HUES48 (cell line): ENCODE results near the gene CYP26A1.
A peak's percentile ranks its signal among the peaks of the same experiment; 100 is the strongest.

Experiments used
- H3K27ac ChIP-seq: one replicate; pipeline ENCODE4 v1.7.0; 2013; ENCODE audit warnings: low read depth, low read length, inconsistent platforms
- H3K27me3 ChIP-seq: 2 replicates; pipeline ENCODE4 v1.6.1; 2013; ENCODE audit warnings: mild to moderate bottlenecking, low read length; ENCODE audit not compliant: control insufficient read depth, insufficient read depth
- H3K36me3 ChIP-seq: 2 replicates; pipeline ENCODE4 v1.6.1; 2013; ENCODE audit warnings: low read length; ENCODE audit not compliant: control insufficient read depth, insufficient read depth
- H3K4me1 ChIP-seq: 2 replicates; pipeline ENCODE4 v1.6.1; 2013; ENCODE audit warnings: mild to moderate bottlenecking, low read length; ENCODE audit not compliant: control insufficient read depth, insufficient read depth
- H3K4me3 ChIP-seq: 2 replicates; pipeline ENCODE4 v1.5.1; 2013; ENCODE audit warnings: mild to moderate bottlenecking, low read depth, low read length
- H3K9ac ChIP-seq: 2 replicates; pipeline ENCODE4 v1.6.1; 2013; ENCODE audit warnings: mild to moderate bottlenecking, low read depth, low read length, moderate library complexity
- H3K9me3 ChIP-seq: 2 replicates; pipeline ENCODE4 v1.6.1; 2013; ENCODE audit warnings: low read length; ENCODE audit not compliant: control insufficient read depth, insufficient read depth

The CYP26A1 gene

DNA sequence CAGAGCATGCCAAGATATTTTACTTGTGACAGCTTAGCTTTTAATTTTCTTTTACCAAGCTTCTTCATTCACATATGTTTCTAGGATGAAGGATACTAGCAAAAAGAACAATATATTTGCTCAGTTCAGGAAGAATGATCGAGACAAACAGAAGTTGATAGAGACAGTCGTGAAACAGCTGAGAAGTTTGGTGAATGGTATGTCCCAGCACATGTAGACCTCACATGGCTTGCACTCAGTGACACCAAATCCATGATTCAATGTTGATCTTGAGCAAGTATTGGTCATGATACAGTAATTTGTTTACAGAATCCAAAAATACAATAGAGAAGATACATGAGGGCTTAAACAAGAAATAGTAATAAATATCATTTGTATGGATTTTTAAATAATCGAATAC is 15.6 kb upstream of the CYP26A1 start:
- Histone ChIP-seq H3K36me3 (no peaks in the 10 kb centered on the region), H3K27me3 (peaks cover 58% of the 10 kb centered on the region), H3K4me3 (no peak overlapping the region), H3K9ac (no peak overlapping the region), H3K4me1 (peaks cover 24% of the 10 kb centered on the region), H3K9me3 (no peaks in the 10 kb centered on the region), H3K27ac (no peak overlapping the region)

- Histone ChIP-seq H3K27ac (no peak within 1 kb of the TSS), H3K4me1 (peaks cover 25% of the 10 kb centered on the region), H3K9ac (no peak within 1 kb of the TSS), H3K27me3 (peaks cover 79% of the 10 kb centered on the region), H3K4me3 (peak within 1 kb of the TSS; percentile 54), H3K9me3 (no peaks in the 10 kb centered on the region), H3K36me3 (no peaks in the 10 kb centered on the region)
Measured at GRCh38 chr10:93059975-93060886, 13.5 kb upstream of the CYP26A1 start, which contains the start of gene CYP26C1. TSS of gene CYP26C1 (plus strand) at chr10:93060798. CDS start at chr10:93061264, 466 bp downstream.

GRCh38 chr10:93060887-93061593 is 12.7 kb upstream of the CYP26A1 start:
- Histone ChIP-seq H3K27me3 (peaks cover 87% of the 10 kb centered on the region), H3K9me3 (no peaks in the 10 kb centered on the region)

GRCh38 chr10:93061594-93062513 is 11.8 kb upstream of the CYP26A1 start:
- Histone ChIP-seq H3K27ac (no peak overlapping the region), H3K9me3 (no peaks in the 10 kb centered on the region), H3K36me3 (no peaks in the 10 kb centered on the region), H3K4me1 (peaks cover 15% of the 10 kb centered on the region; the same call in 1 of the 2 replicates), H3K9ac (no peak overlapping the region), H3K4me3 (peak overlapping the region; percentile 54), H3K27me3 (peaks cover 96% of the 10 kb centered on the region)

More at GRCh38 chr10:93060887-93061593, 12.7 kb upstream of the CYP26A1 start:
- no peak overlapping the region for H3K9ac ChIP-seq
- peaks cover 22% of the 10 kb centered on the region for H3K4me1 ChIP-seq
- H3K36me3 ChIP-seq, result no peaks in the 10 kb centered on the region
- no peak overlapping the region for H3K27ac ChIP-seq
- H3K4me3 ChIP-seq, result peak overlapping the region; percentile 54

GRCh38 chr10:93062514-93063143 is 11.1 kb upstream of the CYP26A1 start:
- no peak overlapping the region for H3K9ac ChIP-seq
- peak overlapping the region; percentile 53 for H3K4me3 ChIP-seq
- peaks cover 99% of the 10 kb centered on the region for H3K27me3 ChIP-seq
- no peaks in the 10 kb centered on the region for H3K9me3 ChIP-seq
- peaks cover 15% of the 10 kb centered on the region; the same call in 1 of the 2 replicates for H3K4me1 ChIP-seq
- H3K36me3 ChIP-seq, result no peaks in the 10 kb centered on the region
- H3K27ac ChIP-seq, result no peak overlapping the region

DNA sequence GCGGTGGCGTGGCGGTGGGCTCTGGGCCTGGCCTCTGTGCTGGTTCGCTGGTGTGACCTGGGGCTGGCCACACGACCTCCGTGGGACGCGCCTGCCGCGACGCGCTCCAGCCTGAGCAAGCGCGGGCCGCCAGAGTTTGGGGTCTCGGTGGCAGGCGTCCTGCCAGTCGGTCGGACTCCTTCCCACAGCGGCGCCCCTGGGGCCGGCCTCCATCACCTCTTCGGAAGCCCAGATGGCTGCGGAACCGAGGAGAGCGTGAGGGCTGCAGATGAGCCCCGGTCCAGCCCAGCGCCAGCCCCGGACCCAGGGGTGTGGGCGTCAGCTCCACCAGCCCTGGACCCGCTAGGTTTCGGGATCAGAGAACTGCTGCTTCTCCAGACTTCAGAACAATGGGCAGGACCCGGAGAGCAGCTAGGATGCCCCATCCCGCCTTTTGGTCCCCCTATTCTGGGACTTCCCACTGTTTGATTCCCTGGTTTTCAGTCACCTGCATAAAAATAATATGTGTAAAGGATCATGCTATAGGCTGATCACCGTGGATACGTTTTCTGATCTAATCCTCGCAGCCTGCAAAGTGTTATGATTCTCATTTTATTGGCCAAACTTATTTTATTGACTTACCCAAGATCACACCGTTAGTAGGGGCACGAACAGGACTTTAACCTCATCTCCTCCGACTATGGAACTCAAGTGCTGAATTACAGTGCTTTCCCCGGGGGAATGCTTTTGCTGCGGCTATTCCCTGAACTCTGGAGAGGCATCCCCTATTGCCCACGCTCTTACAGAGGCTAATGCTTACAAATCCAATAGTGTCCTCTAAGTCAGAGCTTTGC is 10.3 kb upstream of the CYP26A1 start:
- H3K9ac ChIP-seq, result no peak overlapping the region
- no peaks in the 10 kb centered on the region for H3K9me3 ChIP-seq
- H3K4me1 ChIP-seq, result peaks cover 19% of the 10 kb centered on the region; the same call in 1 of the 2 replicates
- no peaks in the 10 kb centered on the region for H3K36me3 ChIP-seq
- peak overlapping the region; percentile 53 for H3K4me3 ChIP-seq
- H3K27ac ChIP-seq, result no peak overlapping the region
- peaks cover 100% of the 10 kb centered on the region for H3K27me3 ChIP-seq

DNA sequence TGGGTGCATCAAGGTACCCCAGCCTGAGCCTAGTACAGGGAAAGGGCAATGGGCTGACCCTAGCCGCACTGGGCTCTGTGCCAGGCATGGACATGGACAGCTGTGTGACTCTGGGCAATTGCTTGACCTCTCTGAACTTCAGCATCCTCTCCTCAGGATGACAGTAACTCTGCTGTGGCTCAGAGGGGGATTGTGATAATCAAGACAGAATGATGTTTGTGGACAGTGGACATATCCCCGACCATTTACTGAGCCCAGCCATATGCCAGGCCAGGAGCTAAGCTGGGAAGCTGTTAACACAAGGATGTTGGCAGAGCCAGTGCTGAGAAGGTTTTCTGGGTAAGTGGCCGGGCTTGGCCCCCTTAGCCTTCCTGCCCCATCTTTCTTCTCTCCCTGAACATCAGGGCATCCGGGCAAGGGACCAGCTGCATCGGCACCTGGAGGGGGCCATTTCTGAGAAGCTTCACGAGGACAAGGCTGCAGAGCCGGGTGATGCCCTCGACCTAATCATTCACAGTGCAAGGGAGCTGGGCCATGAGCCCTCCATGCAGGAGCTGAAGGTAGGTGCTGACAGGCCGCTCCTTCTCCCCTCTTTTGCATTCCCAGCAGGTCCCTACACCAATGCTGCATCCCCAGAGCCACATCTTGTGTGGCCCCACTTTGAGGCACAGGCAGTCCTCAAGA is 9.6 kb upstream of the CYP26A1 start:
- Histone ChIP-seq H3K27ac (no peak overlapping the region), H3K4me3 (no peak overlapping the region), H3K9ac (no peak overlapping the region), H3K27me3 (peaks cover 100% of the 10 kb centered on the region), H3K9me3 (no peaks in the 10 kb centered on the region), H3K4me1 (peaks cover 24% of the 10 kb centered on the region; the same call in 1 of the 2 replicates), H3K36me3 (no peaks in the 10 kb centered on the region)

DNA sequence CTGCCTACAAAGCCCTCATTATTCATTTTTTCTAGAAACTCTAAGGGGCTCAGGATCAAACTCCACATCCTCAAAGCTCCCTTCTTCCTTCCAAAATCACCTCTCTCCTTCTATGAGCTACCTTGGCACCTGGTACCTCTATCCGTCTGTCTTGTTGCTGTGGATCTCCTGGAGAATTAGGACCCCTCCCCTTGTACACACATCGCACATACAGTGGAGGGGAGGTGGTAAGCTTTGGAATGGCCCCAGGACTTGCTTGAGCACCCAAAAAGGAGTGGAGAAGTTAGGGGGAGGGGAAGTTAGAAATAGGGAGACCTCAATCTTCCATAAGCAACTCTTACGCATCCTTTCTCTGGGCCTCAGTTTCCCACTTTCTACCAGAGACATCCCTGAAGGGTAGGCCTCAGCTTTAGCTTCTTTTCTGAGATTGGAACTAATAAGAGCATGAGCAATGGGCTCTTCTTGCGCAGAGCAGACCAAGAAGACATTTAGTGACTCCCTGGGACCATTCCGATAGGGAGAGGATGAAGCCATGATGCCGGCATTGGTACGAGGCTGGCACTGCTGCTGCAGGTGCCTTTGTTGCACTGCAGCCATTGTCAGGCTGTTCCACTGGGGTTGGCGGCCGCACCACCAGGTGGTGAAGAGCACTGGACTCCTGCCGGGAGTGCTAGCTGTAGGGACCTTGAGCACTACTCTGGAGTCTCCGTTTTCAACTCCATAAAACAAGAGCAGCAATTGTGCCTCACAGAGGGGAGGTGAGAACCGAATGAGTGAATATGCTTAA is 8.6 kb upstream of the CYP26A1 start:
- H3K36me3 ChIP-seq, result no peaks in the 10 kb centered on the region
- peaks cover 100% of the 10 kb centered on the region for H3K27me3 ChIP-seq
- H3K9me3 ChIP-seq, result no peaks in the 10 kb centered on the region
- H3K27ac ChIP-seq, result no peak overlapping the region
- H3K4me3 ChIP-seq, result peak overlapping the region; percentile 52; the same call in 1 of the 2 replicates
- no peak overlapping the region for H3K9ac ChIP-seq
- H3K4me1 ChIP-seq, result peaks cover 20% of the 10 kb centered on the region; the same call in 1 of the 2 replicates
